ENCODE measurements around the gene TRAPPC3. TPM values are rescaled to one million over a fixed set of nuclear protein-coding genes. Genes with fewer than 3 reads are reported as not detected.

The TRAPPC3 gene
- total RNA-seq, 1 donor from 2014 or later: 89.6 TPM

DNA sequence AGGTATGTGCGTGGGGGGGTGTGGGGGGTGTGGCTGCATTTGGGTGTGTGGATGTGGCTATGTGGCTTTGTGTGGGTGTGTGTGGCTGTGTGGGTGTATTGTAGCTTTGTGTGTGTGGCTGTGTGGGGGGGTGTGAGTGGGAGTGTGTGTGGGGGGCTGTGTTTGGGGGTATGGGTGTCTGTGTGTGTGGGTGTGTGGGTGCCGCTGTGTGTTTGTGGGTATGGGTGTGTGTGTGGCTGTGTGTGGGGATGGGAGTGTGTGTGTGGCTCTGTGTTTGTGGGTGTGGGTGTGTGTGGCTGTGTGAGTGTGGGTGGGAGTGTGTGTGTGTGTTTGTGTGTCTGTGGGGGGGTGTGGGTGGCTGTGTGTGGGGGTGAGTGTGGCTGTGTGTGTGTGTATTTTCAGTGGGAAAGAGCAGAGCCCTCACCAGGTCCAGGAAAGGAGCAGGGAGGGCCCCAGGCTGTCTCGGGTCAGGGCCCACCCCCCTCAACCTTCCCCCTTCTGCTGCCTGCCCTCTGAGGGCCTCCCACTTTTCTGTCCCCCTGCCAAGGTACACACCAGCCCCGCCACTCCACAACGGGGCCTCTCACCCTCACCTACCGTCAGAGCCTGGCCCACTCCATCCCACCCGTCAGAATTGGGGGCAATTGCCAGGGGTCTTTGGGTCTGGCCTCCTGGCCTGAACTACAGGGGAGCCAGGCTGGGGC is 22.3 kb downstream of the TRAPPC3 start:
- DNase-seq (ENCODE audit: low read depth): no peak

DNA sequence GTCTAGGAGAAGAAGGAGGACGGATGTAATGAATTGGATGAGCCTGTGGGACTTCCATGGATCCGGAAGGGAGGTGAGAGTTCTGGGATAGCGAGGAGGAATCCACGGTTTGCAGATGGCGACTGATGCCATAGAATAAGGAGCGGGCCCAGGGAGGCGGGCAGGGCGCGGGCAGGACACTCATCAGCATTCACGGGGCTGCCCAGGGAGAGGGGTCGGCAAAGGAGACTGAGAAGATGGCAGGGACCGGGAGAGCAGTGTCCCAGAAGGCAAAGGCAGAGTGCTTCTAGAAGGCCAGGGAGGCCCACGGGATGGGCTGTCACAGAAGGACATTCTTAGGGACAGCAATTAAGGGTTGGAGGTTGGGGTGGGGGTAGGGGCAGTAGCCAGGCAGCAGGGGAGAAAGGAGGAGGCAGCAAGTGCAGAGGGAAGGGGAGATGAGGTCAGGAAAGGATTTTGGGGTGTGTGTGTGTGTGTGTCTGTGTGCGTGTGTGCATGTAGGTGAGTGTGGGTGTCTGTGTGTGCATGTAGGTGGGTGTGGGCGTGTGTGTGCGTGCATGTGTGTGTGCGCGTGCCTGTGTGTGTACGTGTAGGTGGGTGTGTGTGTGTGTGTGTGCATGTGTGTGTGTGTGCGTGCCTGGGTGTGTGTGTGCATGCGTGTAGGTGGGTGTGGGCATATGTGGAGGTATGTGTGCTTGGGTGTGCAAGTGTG is 23.1 kb downstream of the TRAPPC3 start:
- no peak for DNase-seq (ENCODE audit: low read depth)

- no peak for DNase-seq (ENCODE audit: low read depth)
Measured at GRCh38 chr1:36125129-36125991, 23.9 kb downstream of the TRAPPC3 start, which contains the start of gene COL8A2. Gene COL8A2 (minus strand): TSS chr1:36125222. CDS start chr1:36100242, 24,980 bp downstream.

DNA sequence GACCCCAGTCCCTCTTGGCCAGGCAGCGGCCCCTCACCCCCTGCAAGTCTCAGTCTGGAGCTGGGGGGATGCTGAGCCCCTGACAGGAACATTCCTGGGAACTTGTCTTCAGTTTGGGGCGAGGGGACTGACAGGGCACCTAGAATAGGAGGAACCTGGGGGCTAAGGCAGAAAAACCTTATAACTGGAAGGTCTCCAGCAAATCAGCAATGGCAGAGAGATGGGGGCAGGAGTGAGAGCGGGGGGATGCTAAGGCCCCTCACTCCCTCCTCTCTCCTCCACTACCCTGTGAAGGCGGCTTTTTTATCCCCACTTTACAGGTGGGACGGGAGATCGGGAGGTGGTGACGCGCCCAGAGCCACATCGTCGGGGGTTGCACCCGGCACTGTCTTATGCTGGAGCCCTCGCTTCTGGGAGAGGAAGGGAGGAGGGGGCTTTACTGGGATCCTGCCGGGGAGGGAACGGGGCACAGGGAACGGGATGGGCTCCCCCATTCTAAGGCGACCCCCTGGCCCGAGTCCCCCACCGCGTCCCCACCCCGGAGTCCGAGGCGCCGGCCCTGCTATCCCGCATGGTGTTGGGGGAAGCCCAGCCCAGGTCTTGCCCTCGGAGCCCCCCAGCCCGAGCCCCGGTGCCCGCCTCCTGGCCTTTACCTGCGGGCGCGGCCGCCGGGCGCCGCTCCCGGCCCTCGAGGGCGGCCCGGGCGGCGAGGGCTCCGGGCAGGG is 24.7 kb downstream of the TRAPPC3 start:
- no peak for DNase-seq (ENCODE audit: low read depth)

GRCh38 chr1:36123356-36123755 is 25.9 kb downstream of the TRAPPC3 start:
- DNase-seq (ENCODE audit: low read depth): no peak

- no peak for DNase-seq (ENCODE audit: low read depth)
Measured at GRCh38 chr1:36122062-36123030, 26.9 kb downstream of the TRAPPC3 start.

GRCh38 chr1:36119456-36119855 is 29.8 kb downstream of the TRAPPC3 start:
- DNase-seq (ENCODE audit: low read depth): no peak

- DNase-seq (ENCODE audit: low read depth): no peak
Measured at GRCh38 chr1:36118447-36119204, 30.7 kb downstream of the TRAPPC3 start.

- no peak for DNase-seq (ENCODE audit: low read depth)
Measured at GRCh38 chr1:36116901-36117300, 32.4 kb downstream of the TRAPPC3 start.

DNA sequence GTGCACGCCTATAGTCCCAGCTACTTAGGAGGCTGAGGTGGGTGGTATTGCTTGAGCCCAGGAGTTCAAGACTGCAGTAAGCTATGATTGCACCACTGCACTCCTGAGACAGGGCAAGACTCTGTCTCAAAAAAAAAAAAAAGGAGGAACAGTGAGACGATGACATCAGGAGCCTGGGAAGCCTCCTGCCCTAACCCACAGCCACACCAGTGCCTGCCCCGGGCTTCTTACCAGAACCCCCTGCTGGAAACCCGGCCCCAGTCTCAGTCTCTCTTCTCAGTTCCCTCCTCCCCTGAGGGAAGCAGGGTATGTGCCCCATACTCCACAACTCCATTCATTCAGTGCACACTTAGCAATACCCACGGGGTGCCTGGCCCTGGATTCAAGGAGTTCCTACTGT is 33.4 kb downstream of the TRAPPC3 start:
- no peak for DNase-seq (ENCODE audit: low read depth)

- no peak for DNase-seq (ENCODE audit: low read depth)
Measured at GRCh38 chr1:36115200-36115669, 34.1 kb downstream of the TRAPPC3 start.

- no peak for DNase-seq (ENCODE audit: low read depth)
Measured at GRCh38 chr1:36114371-36114770, 34.9 kb downstream of the TRAPPC3 start.

DNA sequence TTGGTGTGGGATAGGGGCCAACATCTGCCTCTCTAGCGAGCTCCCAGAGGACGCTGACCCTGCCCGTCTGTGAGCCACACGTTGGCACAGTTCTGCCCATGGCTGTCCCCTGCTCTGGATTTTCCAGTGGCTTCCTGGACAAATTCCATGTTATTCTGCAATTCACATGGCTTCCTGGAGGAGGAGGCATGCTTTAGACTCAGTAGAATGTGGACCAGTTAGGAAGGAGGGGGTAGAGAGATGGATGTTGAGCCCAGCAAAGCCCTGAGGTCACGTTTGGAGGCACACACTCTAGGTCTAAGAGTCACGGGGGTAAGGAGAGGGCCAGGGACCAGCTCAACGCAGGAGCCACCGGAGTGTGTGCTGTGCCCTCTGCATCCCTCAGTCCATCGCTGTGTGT is 36.5 kb downstream of the TRAPPC3 start:
- no peak for DNase-seq (ENCODE audit: low read depth)

GRCh38 chr1:36111151-36111550 is 38.1 kb downstream of the TRAPPC3 start:
- DNase-seq (ENCODE audit: low read depth): no peak

DNA sequence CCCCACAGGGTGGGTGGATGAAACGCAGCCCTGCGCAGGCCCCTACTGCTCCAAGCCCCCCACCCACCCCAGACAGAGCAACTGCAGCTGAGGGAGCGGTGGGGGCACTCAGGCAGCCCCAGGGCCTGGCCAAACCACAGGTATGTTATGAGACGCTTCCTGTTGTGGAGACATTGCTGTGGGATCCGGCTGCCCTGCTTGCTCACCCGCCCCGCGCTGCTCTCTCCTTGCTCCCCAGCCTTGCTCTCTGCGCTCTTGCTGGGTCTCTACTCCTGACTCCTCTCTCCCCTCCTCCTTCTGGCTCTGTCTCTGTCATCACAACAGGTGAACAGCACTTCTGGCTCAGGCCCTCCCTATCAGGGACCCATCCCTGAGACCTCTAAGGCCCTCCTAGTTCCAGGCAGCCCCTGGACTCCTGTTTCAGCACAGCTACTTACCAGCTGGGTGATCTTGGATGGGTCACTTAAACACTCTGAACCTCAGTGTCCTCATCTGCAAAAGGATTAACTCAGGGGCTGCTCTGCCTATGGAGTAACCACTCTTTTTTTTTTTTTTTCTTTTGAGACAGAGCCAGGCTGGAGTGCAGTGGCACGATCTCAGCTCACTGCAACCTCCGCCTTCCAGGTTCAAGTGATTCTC is 40.1 kb downstream of the TRAPPC3 start:
- DNase-seq (ENCODE audit: low read depth): peak; percentile 67

GRCh38 chr1:36108314-36108713 is 41.0 kb downstream of the TRAPPC3 start:
- no peak for DNase-seq (ENCODE audit: low read depth)

- DNase-seq (ENCODE audit: low read depth): no peak
Measured at GRCh38 chr1:36107394-36107793, 41.9 kb downstream of the TRAPPC3 start.

GRCh38 chr1:36106269-36106668 is 43.0 kb downstream of the TRAPPC3 start:
- no peak for DNase-seq (ENCODE audit: low read depth)

GRCh38 chr1:36101546-36101945 is 47.7 kb downstream of the TRAPPC3 start:
- no peak for DNase-seq (ENCODE audit: low read depth)

Data from renal cortical epithelial cell (primary cell).